Mesodermal cell (in vitro differentiated cells): Measurements from ENCODE around the gene MKS1.

Experiments
- H3K27ac ChIP-seq: 2 replicates; pipeline ENCODE4 v1.7.0; 2013; ENCODE audit warnings: mild to moderate bottlenecking, low read depth, low read length, moderate library complexity; ENCODE audit not compliant: severe bottlenecking
- H3K36me3 ChIP-seq: 2 replicates; pipeline ENCODE4 v1.7.1; 2013; ENCODE audit warnings: mild to moderate bottlenecking, low read length, moderate library complexity; ENCODE audit not compliant: control insufficient read depth, insufficient read depth
- H3K4me1 ChIP-seq: one replicate; pipeline ENCODE4 v1.7.1; 2013; ENCODE audit warnings: mild to moderate bottlenecking, low read length; ENCODE audit not compliant: insufficient read depth, control insufficient read depth, poor library complexity, severe bottlenecking
- H3K4me3 ChIP-seq: 2 replicates; pipeline ENCODE4 v1.7.0; 2013; ENCODE audit warnings: low read length, control low read depth, mild to moderate bottlenecking; ENCODE audit not compliant: insufficient read depth, poor library complexity, severe bottlenecking; ENCODE audit errors: extremely low read depth
- H3K9me3 ChIP-seq: 2 replicates; pipeline ENCODE4 v1.7.1; 2013; ENCODE audit warnings: mild to moderate bottlenecking, low read length, moderate library complexity; ENCODE audit not compliant: control insufficient read depth
- WGBS, 2 experiments: methylation state at CpG; one replicate each; pipeline ENCODE4 v1.1.5; 2013; ENCODE audit warnings: missing lambda C conversion rate in 2 of 2; ENCODE audit not compliant: insufficient coverage in 2 of 2; 5-methylcytosine and 5-hydroxymethylcytosine counted together

The MKS1 gene

GRCh38 chr17:58186591-58186990 is 32.5 kb downstream of the MKS1 start:
- H3K9me3 ChIP-seq, result no peaks in the 10 kb centered on the region
- H3K36me3 ChIP-seq, result no peaks in the 10 kb centered on the region
- H3K4me3 ChIP-seq, result no peak overlapping the region
- 77 to 94% methylated on average over 3 of the region's 4 CpGs for WGBS, 2 experiments
- H3K27ac ChIP-seq, result no peak overlapping the region
- H3K4me1 ChIP-seq, result peaks cover 9% of the 10 kb centered on the region

- 88 to 97% methylated on average over 8 of the region's 8 CpGs for whole genome bisulfite sequencing, 2 experiments
- H3K36me3 ChIP-seq, result no peaks in the 10 kb centered on the region
- no peaks in the 10 kb centered on the region for H3K9me3 ChIP-seq
- H3K4me1 ChIP-seq, result peaks cover 9% of the 10 kb centered on the region
- no peak overlapping the region for H3K4me3 ChIP-seq
- no peak overlapping the region for H3K27ac ChIP-seq
Observed at GRCh38 chr17:58184986-58185761, 33.9 kb downstream of the MKS1 start.

GRCh38 chr17:58184308-58184985 is 34.6 kb downstream of the MKS1 start:
- 61 to 69% methylated on average over 6 to 10 of the region's 10 CpGs for WGBS, 2 experiments
- Histone ChIP-seq H3K4me3 (no peak overlapping the region), H3K4me1 (peaks cover 9% of the 10 kb centered on the region), H3K27ac (no peak overlapping the region), H3K9me3 (no peaks in the 10 kb centered on the region), H3K36me3 (no peaks in the 10 kb centered on the region)

GRCh38 chr17:58183514-58183913 is 35.5 kb downstream of the MKS1 start:
- H3K4me1 ChIP-seq, result peaks cover 9% of the 10 kb centered on the region
- 85 to 100% methylated on average over 1 to 3 of the region's 4 CpGs for WGBS, 2 experiments
- no peak overlapping the region for H3K4me3 ChIP-seq
- no peaks in the 10 kb centered on the region for H3K9me3 ChIP-seq
- no peaks in the 10 kb centered on the region for H3K36me3 ChIP-seq
- H3K27ac ChIP-seq, result no peak overlapping the region

- Histone ChIP-seq H3K36me3 (no peaks in the 10 kb centered on the region), H3K4me3 (no peak overlapping the region), H3K27ac (no peak overlapping the region), H3K9me3 (no peaks in the 10 kb centered on the region), H3K4me1 (peaks cover 9% of the 10 kb centered on the region)
- 81 to 83% methylated on average over 3 to 4 of the region's 4 CpGs for WGBS, 2 experiments
Observed at GRCh38 chr17:58181796-58182195, 37.3 kb downstream of the MKS1 start.

- H3K27ac ChIP-seq, result no peak overlapping the region
- H3K4me3 ChIP-seq, result no peak overlapping the region
- H3K9me3 ChIP-seq, result no peaks in the 10 kb centered on the region
- H3K4me1 ChIP-seq, result no peaks in the 10 kb centered on the region
- WGBS, 2 experiments, result 43 to 87% methylated on average over 3 to 5 of the region's 7 CpGs
- H3K36me3 ChIP-seq, result no peaks in the 10 kb centered on the region
Observed at GRCh38 chr17:58176200-58176599, 42.9 kb downstream of the MKS1 start.

GRCh38 chr17:58174871-58175270 is 44.2 kb downstream of the MKS1 start:
- Histone ChIP-seq H3K9me3 (no peaks in the 10 kb centered on the region), H3K4me3 (no peak overlapping the region), H3K36me3 (no peaks in the 10 kb centered on the region), H3K4me1 (no peaks in the 10 kb centered on the region), H3K27ac (no peak overlapping the region)
- WGBS, 2 experiments, result 44 to 63% methylated on average over 2 of the region's 3 CpGs

GRCh38 chr17:58172369-58173071 is 46.5 kb downstream of the MKS1 start:
- Histone ChIP-seq H3K27ac (no peak overlapping the region), H3K36me3 (no peaks in the 10 kb centered on the region), H3K4me1 (no peaks in the 10 kb centered on the region), H3K9me3 (no peaks in the 10 kb centered on the region), H3K4me3 (no peak overlapping the region)
- 86 to 100% methylated on average over 1 of the region's 2 CpGs for WGBS, 2 experiments

- no peaks in the 10 kb centered on the region for H3K4me1 ChIP-seq
- H3K9me3 ChIP-seq, result no peaks in the 10 kb centered on the region
- H3K27ac ChIP-seq, result no peak overlapping the region
- WGBS, 2 experiments, result 83% methylated on average over 1 of the region's 4 CpGs; no CpG with 5 or more reads in 1 of the 2 experiments
- no peaks in the 10 kb centered on the region for H3K36me3 ChIP-seq
- H3K4me3 ChIP-seq, result no peak overlapping the region
Observed at GRCh38 chr17:58170622-58171021, 48.4 kb downstream of the MKS1 start.

GRCh38 chr17:58166682-58167081 is 52.4 kb downstream of the MKS1 start, which contains the start of gene OR4D2:
Gene OR4D2, plus strand, starts transcription at chr17:58166982. Its CDS starts 2,674 bp downstream, at chr17:58169656.
- WGBS, 2 experiments, result 69 to 71% methylated on average over 4 of the region's 6 CpGs
- Histone ChIP-seq H3K36me3 (no peaks in the 10 kb centered on the region), H3K4me1 (no peaks in the 10 kb centered on the region), H3K9me3 (no peaks in the 10 kb centered on the region), H3K4me3 (no peak within 1 kb of the TSS), H3K27ac (no peak within 1 kb of the TSS)
